GM19023 (cell line): Measurements from ENCODE around the gene USP35.
"Not testable (repeated sequence)": the region's sequence is repeated elsewhere in the genome, so short reads cannot be mapped to it uniquely, and the experiment has no call there.

Source experiments
- ATAC-seq: cut with Tn5 transposase; IDR thresholded peaks from one replicate; pipeline ENCODE4 v1.9.1; 2021; ENCODE audit warnings: mild to moderate bottlenecking, moderate library complexity; ENCODE audit not compliant: unreplicated experiment

USP35 gene

DNA sequence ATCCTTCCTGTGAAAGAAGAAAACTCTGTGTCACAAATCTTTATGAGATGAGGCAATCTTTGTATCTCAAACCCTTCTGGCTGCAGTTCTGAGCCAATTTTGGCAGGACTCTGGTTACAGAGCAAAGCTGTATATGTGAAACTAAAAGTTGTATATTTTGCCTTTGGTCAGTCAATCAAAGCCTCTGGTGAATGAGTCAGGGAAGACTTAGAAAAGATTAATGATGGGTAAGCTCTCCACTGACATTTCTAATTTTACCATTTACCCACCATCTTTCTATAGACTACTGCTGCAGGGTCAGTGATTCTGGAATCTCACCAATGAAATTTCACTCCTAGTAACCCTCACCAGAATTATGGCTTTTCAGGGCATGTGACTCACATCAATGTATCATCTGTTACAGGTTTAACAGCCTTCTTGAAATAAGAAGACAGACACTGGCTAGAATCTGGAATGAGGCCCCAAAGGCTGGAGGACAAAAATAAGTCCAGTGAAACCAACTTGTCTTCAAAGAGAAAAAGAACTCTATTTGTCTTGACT lies 43.3 kb downstream of the USP35 start:
- no peak for ATAC-seq

DNA sequence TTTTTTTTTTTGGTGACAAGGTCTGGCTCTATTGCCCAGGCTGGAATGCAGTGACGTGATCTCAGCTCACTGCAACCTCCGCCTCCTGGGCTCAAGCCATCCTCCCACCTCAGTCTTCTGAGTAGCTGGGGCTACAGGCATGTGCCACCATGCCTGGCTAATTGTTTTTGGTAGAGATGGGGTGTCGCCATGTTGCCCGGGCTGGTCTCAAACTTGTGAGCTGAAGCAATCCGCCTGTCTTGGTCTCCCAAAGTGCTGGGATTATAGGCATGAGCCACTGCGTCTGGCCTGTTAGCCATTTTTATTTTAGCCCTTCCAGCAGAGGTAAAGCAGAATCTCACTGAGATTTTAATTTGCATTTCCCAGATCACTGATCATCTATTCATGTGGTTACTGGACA lies 44.3 kb downstream of the USP35 start:
- ATAC-seq, result not testable (repeated sequence)

DNA sequence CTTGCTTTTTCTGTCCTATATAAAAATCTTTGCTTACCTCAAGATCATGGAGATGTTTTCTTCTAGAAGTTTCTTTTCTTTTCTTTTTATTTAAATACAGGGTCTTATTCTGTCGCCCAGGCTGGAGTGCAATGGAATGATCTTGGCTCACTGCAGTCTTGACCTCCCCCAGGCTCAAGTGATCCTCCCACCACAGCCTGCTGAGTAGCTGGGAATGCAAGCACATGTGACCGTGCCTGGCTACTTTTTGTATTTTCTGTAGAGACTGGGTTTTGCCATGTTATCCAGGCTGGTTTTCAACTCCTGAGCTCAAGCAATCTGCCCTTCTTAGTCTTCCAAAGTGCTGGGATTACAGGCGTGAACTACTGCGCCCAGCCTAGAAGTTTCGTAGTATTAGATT lies 45.3 kb downstream of the USP35 start:
- no peak for ATAC-seq

DNA sequence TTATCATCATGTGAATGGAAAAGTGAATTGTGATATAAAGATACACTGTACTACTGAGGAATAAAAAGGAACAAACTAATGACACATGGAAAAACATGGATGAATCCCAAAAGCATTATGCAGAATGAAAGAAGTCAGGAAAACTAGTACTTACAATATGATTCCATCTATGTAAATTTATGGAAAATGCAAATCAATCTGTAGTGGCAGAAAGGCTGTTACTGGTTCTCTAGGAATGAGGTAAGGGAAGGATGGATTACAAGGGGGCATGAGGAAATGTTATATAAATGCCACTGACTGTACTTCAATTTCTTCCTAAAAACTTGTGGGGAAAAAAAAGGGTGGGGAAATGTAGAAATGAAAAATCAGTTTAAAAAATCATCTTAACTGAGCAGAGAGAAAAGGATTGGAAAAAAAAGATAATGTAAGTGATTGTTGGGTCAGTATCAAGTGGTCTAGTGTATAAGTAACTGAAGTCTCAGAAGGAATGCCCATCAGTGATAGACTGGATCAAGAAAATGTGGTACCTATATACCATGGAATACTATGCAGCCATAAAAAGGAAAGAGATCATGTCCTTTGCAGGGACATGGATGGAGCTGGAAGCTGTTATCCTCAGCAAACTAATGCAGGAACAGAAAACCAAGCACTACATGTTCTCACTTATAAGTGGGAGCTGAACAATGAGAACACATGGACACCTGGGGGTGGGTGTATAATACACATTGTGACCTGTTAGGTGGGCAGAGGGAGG lies 48.8 kb downstream of the USP35 start:
- ATAC-seq, result no peak

DNA sequence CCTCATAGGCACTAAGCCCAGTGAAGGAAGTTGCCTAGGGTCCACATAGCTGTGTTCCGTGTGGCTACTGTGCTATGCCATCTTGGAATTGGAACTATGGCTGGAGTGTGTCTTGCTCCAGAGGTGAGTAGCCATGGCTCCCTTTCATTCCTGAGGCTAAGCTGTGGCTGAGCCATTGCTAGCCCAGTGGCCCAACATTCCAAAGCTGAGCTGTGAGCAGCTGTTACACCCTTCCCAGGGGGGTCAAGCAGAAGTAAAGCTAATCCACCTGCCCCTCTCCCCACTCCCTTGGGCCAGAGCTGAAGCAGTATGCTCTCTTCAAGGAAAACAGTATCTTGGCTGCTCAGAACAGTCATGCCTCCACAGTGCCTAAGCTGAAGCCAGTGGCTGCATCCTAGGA lies 51.1 kb downstream of the USP35 start:
- ATAC-seq, result no peak

DNA sequence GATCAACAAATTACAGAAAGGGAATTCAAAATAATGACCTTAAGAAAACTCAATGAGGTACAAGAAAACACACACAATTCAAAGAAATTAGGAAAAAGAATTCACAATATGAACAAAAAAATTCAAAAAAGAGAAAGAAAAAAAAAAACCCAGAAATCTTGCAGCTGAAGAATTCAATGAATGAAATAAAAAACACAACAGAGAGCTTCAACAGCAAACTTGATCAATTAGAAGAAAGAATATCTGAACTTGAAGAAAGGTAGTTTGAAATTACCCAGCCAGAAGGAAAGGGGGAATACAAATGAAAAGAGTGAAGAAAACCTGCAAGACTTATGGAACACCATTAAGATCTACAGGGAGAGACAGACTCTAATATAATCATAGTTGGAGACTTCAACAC lies 52.8 kb downstream of the USP35 start:
- no peak for ATAC-seq

DNA sequence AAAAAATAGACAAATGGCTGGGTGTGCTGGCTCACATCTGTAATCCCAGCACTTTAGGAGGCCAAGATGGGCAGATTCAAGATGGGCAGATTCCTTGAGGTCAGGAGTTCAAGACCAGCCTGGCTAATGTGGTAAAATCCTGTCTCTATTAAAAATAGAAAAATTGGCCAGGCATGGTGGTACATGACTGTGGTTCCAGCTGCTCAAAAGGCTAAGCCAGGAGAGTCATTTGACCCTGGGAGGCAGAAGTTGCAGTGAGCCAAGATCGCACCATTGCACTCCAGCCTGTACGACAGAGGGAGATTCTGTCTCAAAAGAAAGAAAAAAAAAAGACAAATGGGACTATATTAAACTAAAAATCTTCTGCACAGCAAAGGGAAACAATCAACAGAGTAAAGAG lies 55.4 kb downstream of the USP35 start:
- no peak for ATAC-seq

DNA sequence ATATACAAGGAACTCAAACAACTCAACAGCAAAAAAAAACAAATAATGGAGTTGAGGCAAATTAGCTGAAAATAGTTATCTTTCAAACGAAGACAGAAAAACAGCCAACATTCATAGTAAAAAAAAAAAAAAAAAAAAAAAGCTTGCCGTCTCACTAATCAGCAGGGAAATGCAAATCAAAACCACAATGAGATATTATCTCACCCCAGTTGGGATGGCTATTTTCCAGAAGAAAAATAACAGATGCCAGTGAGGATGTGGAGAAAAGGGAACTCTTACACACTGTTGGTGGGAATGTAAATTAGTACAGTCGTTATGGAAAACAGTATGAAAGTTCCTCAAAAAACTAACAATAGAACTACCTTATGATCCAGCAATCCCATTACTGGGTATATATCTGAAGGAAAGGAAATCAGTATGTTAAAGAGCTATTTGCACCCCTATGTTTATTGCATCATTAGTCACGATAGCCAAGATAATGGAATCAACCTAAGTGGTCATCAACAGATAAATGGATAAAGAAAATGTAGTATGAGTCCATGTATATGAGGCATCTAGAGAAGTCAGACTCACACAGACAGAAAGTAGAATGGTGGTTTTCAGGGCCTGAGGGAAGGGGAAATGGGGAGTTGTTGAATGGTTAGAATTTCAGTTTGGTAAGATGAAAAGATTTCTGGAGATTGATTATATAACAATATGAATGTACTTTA lies 56.0 kb downstream of the USP35 start:
- no peak for ATAC-seq

DNA sequence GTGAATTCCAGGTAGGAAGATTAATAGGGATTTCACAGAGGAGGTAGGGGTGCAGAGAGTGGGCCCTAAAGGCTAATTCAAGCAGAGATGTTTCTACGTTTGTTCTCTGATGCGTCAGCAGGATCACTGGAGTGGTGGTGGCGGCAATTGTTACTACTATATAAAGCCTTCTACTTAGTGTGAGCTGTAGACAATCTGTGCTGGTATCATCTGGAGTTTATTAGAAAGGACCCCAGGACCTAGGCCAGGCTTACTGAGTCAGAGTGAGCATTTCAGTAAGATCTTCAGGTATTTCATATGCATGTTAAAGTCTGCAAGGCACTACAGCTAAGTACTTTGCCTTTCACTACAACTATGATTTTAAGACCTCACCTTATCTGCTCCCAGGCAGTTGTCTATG lies 59.5 kb downstream of the USP35 start:
- no peak for ATAC-seq

DNA sequence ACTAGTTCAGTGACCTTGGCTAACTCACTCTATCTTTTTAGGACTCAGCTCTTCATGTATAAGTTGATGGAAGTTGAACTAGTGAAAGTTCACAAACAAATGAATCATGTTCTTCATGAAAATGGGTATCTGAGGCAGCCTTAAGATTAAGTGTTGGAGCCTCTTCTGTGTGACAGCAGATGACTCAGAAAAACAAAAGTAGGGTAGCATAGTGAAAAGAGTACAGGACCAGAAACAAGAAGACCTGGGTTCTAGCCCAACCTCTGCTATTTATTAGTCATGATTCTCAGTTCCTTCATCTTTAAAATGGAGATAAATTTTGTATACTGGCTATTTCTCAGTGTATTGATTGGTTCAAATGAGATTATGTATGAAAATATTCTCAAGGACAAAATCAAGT lies 60.2 kb downstream of the USP35 start:
- ATAC-seq, result no peak

DNA sequence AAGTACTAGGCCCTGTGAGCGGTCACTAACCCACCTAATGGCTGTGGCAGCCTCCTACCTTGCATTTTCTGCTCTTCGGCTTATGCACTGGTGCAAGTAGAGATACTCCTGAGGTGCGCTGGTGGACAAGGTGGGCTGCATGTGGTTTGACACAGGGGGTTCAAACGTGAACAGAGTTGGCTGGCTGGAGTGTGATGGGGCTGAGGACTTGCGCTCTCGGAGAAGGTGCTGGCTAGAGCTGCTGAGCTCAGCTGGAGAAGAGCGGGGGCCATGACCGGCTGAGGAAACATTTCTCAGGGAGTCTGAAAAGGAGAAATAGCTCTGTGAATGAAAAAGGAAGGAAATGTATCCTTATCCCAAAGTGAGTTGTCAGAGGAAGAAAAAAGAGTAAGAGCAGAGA lies 61.4 kb downstream of the USP35 start:
- no peak for ATAC-seq

DNA sequence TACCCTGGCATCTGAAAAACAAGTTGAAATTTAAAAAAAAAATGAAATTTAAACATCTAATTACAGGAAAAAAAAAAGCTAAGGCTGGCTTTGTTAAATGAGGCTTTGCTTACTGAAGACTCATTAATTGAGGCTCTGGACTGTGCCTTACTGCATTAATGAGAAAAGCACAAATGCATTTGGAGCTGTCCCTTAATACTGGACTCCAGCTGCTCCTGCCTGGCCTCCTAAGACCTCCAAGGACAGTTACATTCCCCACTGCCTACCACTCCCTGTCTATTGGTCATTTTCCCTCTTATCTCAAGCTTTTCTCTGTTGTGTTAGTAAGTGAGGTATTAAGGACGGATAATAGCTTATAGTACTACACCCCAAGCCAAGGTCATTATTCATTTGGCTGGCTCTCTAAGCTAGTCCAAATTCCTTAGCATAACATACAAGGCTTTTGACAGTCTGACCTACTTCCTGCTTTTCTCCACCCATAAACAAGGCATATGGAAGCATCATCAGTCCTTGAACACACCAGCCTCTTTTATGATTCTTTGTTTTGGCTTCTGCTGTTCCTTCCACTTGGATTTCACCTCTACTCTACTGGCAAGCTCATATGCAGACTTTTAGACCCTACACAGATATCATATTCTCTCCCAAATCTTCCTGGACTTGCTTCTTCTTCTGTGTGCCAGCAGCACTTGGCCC lies 62.5 kb downstream of the USP35 start:
- ATAC-seq, result no peak

DNA sequence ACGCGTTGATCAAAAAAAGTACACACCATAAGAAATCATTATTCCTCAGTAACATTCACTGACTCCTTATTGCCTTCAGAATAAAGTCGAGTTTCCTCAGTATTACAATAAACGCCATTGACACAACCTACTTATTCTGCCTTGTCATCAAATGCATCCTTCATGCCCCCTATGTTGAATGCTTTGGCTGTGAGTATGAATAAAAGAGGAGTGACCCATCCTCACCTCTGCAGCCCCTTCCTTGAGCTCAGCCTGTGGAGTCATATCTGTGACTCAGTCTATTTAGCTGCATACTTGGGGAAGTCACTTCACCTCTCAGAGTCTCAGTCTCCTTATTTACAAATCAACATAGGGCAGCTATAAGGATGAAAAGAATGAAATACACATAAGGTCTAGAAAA lies 65.1 kb downstream of the USP35 start:
- no peak for ATAC-seq

DNA sequence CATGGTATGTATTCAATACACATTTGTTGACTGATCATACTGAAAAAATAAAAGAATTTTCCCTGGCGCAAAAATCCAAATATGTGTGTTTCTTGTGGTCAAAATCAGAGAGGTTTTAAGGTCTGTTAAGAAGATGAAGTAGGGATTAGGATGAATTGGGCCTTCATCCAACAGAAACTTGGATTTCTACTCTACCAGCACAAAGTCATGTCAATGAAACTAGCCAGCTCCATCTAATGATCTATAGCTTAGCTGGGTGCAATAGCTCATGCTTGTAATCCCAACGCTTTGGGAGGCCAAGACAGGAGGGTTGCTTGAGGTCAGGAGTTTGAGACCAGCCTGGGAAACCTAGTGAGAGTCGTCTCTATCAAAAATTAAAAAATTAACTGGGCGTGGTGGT lies 65.5 kb downstream of the USP35 start:
- ATAC-seq, result no peak

DNA sequence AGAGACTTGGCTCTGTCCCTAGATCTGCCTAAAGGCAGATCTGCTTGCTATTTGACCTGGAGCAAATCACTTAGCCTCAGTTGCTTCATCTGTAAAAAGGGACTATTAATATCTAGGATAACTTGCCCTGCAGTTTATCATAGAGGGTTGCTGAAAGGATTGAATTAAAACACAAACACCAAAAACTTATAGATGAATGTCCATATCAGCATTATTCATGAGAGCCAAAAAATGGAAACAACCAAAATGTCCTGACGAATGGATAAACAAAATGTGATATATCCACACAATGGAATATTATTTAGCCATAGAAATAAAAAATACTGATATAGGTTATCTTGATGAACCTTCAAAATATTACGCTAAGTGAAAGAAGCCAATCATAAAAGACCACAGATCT lies 67.2 kb downstream of the USP35 start:
- no peak for ATAC-seq

DNA sequence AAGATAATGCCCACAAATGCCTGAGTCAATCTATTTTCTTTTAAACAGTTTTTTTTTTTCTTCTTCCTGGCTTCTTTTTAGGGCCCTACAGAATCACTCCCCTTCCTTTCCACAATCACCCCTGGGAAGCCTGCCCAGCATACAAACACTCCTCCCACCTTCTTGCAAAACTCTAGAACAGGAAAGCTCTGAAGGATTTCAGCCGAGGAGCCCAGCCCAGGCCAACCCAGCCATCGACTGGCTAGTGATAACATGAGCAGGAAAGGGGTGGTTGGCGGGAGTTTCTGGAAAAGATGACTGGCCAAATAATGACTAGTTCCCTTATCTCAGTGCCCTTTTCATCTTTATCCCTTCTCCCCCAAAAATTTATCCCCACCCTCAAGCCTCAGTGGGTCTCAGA lies 68.2 kb downstream of the USP35 start:
- no peak for ATAC-seq

DNA sequence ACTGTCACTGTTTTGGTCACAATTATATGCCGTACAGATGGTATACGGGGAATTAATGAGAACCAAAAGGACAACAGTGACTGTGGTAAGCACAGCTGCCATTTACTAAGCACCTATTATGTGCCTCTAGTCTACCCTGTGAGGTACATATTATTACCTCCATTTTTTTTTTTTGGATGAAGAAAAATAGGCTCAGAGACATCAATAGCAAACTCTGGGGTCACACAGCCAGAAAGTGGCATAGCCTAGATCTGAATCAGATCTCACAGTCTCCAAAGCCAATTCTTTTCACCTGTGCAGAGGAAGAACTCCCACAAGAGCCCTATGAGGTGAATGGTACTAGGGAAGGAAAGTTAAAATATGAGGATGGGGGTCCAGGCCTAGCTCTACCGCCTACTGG lies 68.9 kb downstream of the USP35 start:
- no peak for ATAC-seq

DNA sequence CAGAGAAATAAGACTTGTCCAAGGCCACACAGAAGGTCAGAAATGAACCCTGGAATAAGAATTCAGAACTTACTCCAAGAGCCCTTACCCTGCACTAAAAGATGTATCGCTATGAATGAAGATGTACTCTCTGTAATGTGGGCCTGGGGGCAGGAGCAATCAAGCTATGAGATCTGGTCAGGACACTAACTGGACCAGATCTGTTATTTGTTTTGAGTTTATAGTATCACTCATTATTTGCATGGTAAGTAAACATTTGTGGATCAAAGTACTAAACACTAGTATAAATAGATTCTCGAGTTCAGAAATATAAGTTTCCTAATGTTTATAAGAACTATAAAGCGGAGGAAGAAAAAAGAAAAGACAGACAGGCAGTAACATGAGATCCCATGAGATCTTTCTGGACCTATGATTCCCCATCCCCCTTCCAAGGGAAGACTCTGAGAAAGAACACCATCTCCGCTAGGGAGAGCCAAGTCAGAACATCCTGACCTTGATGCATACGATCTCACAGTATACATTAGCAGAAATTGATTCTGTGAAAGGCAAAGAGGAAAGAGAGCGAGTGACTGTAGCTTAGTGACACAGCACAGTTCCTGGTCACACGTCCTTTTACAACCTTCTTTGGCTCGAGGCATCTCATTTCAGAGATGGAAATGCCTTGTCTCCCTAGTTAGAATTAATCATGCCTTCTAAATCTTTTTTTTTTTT lies 71.2 kb downstream of the USP35 start:
- no peak for ATAC-seq

DNA sequence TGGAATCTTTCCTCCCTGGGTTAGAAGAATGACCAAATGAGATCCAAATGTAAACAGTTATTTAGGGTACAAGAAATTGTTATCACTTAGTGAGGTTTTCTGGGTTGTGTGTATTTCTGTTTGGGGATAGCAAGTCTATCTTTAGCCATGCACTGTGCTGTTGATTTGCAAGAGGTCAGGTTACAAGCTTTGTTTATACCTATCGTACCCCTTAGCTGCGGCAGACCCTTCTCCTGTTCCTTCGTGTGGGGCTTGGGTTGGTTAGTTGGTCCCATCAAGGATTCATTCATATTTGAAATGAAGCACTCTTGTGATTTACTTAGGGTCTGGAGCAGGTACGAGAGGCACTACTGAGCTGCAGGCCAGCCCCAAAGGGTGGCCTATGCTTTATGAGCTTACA lies 72.6 kb downstream of the USP35 start:
- no peak for ATAC-seq

DNA sequence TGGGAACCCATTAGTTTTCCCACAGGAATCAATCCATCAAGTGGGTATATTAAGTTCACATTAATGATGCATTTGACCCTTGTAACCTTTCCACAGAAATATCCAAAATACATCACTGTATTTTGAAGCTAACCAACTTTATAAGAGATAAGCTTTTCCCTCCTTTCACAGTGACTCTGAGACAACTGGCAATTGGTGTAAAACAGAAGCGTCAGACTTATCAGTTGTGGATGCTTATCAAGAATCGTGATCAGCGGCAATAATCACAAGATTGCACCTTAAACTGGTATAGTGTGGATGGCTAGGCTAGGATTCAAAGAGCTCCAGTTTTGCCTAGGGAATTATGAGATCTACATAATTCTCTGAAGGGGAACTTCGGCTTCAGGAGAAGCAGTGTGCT lies 73.1 kb downstream of the USP35 start:
- no peak for ATAC-seq

DNA sequence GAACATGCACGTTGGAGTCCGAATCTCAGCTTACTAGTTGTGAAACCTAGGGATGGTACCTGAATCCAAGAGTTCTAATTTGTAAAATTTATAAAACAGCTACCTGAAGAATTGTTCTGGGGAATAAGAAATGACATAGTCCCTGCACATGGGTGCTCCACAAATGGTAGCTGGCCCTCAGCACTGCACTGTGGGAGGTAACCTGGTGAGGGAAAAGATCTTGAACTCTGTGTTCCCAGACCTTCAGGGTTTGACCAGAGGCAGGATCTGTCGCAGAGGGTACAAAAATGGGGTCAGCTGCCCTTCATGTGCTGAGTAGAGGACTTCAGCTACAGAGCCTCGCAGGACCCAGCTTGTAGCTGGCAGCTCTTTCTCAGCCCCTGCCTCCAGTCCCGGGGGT lies 73.5 kb downstream of the USP35 start:
- no peak for ATAC-seq
